Osteoblast (primary cell): ENCODE results near the gene HOXA2. TPM values are rescaled to one million over a fixed set of nuclear protein-coding genes. Genes with fewer than 3 reads are reported as not detected.

ENCODE experiments used
- DNase-seq: peaks from one replicate; pipeline ENCODE4 v3.0.0; 2011; ENCODE audit warnings: low spot score, mixed read lengths; ENCODE audit not compliant: insufficient read length; ENCODE audit errors: missing footprints
- H2AFZ ChIP-seq: 2 replicates; pipeline ENCODE4 v1.6.0; 2011; ENCODE audit warnings: mild to moderate bottlenecking, low read length
- H3K27ac ChIP-seq: 2 replicates; pipeline ENCODE4 v1.5.1; 2011; ENCODE audit warnings: mild to moderate bottlenecking, low read depth, low read length, moderate library complexity
- H3K27me3 ChIP-seq: 2 replicates; pipeline ENCODE4 v1.6.0; 2012; ENCODE audit warnings: mild to moderate bottlenecking, control low read depth, inconsistent platforms, low read length, moderate library complexity; ENCODE audit not compliant: insufficient read depth
- H3K36me3 ChIP-seq: 2 replicates; pipeline ENCODE4 v1.5.1; 2011; ENCODE audit warnings: mild to moderate bottlenecking, low read length, control low read depth, moderate library complexity; ENCODE audit not compliant: insufficient read depth
- H3K4me1 ChIP-seq: 2 replicates; pipeline ENCODE4 v1.5.1; 2011; ENCODE audit warnings: mild to moderate bottlenecking, low read length, control low read depth, moderate library complexity; ENCODE audit not compliant: insufficient read depth
- H3K4me2 ChIP-seq: 2 replicates; pipeline ENCODE4 v1.6.0; 2011; ENCODE audit warnings: mild to moderate bottlenecking, low read length; ENCODE audit not compliant: insufficient read depth
- H3K4me3 ChIP-seq: fragments of 200-600 bp; sonication (generic); 3 replicates; pipeline ENCODE4 v1.5.1; 2012; ENCODE audit warnings: mild to moderate bottlenecking, low read length, inconsistent platforms; ENCODE audit not compliant: insufficient read depth
- H3K79me2 ChIP-seq: 2 replicates; pipeline ENCODE4 v1.6.0; 2012; ENCODE audit warnings: mild to moderate bottlenecking, low read length, control low read depth, inconsistent platforms; ENCODE audit not compliant: insufficient read depth
- H3K9me3 ChIP-seq: 2 replicates; pipeline ENCODE4 v1.5.1; 2011; ENCODE audit warnings: low read depth, low read length, control low read depth
- H4K20me1 ChIP-seq: 2 replicates; pipeline ENCODE4 v1.6.0; 2012; ENCODE audit warnings: mild to moderate bottlenecking, low read length, control low read depth; ENCODE audit not compliant: insufficient read depth
- CTCF ChIP-seq: IDR thresholded peaks from 2 replicates; pipeline ENCODE4 v1.5.1; 2011; ENCODE audit warnings: mild to moderate bottlenecking, low read depth, low read length, moderate library complexity; ENCODE audit errors: extremely low read depth
- total RNA-seq: library from RNA; depleted of rRNA; stranded (reverse); fragments of >200 nt; gene quantifications from 2 replicates; pipeline ENCODE4 v1.2.3, GENCODE V29; 2012

HOXA2 gene
- 0.36 and 0.59 TPM in 2 replicates for total RNA-seq

- Histone ChIP-seq H3K4me3 (no peak within 1 kb of the TSS), H4K20me1 (peaks cover 15% of the 10 kb centered on the region), H3K36me3 (peaks cover 27% of the 10 kb centered on the region), H2AFZ (no peak within 1 kb of the TSS), H3K27ac (no peak within 1 kb of the TSS), H3K4me2 (no peak within 1 kb of the TSS), H3K4me1 (peaks cover 21% of the 10 kb centered on the region), H3K9me3 (no peaks in the 10 kb centered on the region), H3K79me2 (peaks cover 38% of the 10 kb centered on the region), H3K27me3 (no peaks in the 10 kb centered on the region)
- peak; percentile 81 for DNase-seq
- no peak for TF ChIP-seq CTCF
These were observed at the start of gene HOXA2 for GRCh38 chr7:27102581-27103442. TSS of gene HOXA2 (minus strand) at chr7:27102683. CDS start at chr7:27102500, 183 bp downstream.

- peak; percentile 72 for DNase-seq
- Histone ChIP-seq H3K27me3 (no peaks in the 10 kb centered on the region), H3K27ac (peak overlapping the region; percentile 88), H3K4me1 (peaks cover 59% of the 10 kb centered on the region), H2AFZ (peak overlapping the region; percentile 95), H3K4me3 (peak overlapping the region; percentile 93), H3K9me3 (no peaks in the 10 kb centered on the region), H4K20me1 (peaks cover 9% of the 10 kb centered on the region), H3K36me3 (peaks cover 9% of the 10 kb centered on the region), H3K79me2 (peaks cover 93% of the 10 kb centered on the region), H3K4me2 (peak overlapping the region; percentile 99)
- TF ChIP-seq CTCF = no peak
These were observed 49.0 kb upstream of the HOXA2 start for GRCh38 chr7:27151341-27151930.

DNA sequence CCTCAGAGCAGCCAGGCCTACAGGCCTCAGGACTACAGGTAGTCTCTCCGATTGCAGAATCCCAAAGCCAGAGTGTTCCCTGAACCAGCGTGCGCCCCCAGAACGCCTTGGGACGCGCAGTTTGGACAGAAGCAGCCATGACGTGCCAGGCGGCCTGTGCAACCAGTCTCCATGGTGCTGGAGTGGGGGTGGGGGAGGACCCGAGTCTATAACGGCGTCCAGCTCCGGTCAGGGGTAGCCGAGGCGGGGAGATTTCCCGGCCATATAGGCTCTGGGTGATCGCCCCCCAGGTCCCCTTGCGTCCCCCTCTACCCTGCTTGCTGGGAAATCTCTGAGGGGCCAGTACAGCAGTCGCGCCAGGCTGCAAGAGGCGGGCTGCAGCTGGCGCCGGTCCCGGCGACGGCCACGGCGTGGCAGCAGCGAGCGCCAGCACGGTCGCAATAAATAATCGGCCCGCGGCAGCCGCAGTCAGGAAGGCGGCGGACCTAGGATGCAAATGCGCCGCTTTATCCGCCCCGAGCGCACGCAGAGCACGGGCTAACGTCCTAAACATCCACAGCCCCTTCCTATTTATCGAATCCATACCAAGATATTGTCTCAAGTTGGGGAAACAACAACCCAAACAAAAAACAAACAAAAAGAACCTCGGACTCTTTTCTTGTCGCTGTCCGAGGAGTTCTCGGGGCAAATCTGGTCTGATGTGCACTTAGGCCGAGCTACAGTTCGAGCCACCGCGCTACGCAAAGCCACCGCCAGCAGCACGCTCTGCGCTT is 48.3 kb upstream of the HOXA2 start:
- Histone ChIP-seq H2AFZ (peak overlapping the region; percentile 95), H3K36me3 (peaks cover 13% of the 10 kb centered on the region), H3K27me3 (no peaks in the 10 kb centered on the region), H3K4me1 (peaks cover 59% of the 10 kb centered on the region), H3K4me2 (peak overlapping the region; percentile 99), H3K79me2 (peaks cover 96% of the 10 kb centered on the region), H4K20me1 (peaks cover 12% of the 10 kb centered on the region), H3K27ac (peak overlapping the region; percentile 88), H3K4me3 (peak overlapping the region; percentile 93), H3K9me3 (no peaks in the 10 kb centered on the region)
- peak; percentile 98 for DNase-seq
- TF ChIP-seq CTCF = peak; percentile 67
